SIG-M5 (cell line): ENCODE results near the gene LAYN.

Experiments
- DNase-seq: peaks from one replicate; lab custom pipeline; 2025; lab: John Stamatoyannopoulos, UW

Gene LAYN

GRCh38 chr11:111531136-111531535 lies 9.4 kb upstream of the LAYN start:
- DNase-seq, result no peak

GRCh38 chr11:111531687-111532364 lies 8.7 kb upstream of the LAYN start:
- peak; percentile 69 for DNase-seq

GRCh38 chr11:111532365-111532709 lies 8.2 kb upstream of the LAYN start:
- no peak for DNase-seq

GRCh38 chr11:111535281-111535680 lies 5.2 kb upstream of the LAYN start:
- DNase-seq, result no peak

GRCh38 chr11:111537336-111537860 lies 3.1 kb upstream of the LAYN start:
- no peak for DNase-seq

GRCh38 chr11:111538407-111539114 lies 2.0 kb upstream of the LAYN start:
- DNase-seq, result no peak

- no peak for DNase-seq
Observed at GRCh38 chr11:111539426-111540113, 950 bp upstream of the LAYN start.

- DNase-seq, result no peak
Observed at GRCh38 chr11:111540937-111541253, 375 bp downstream of the LAYN start.

GRCh38 chr11:111541254-111542061 lies 938 bp downstream of the LAYN start:
- no peak for DNase-seq

- DNase-seq, result no peak
Observed at GRCh38 chr11:111542606-111543275, 2.2 kb downstream of the LAYN start.

GRCh38 chr11:111548525-111548924 lies 8.0 kb downstream of the LAYN start:
- no peak for DNase-seq

- no peak for DNase-seq
Observed at GRCh38 chr11:111549196-111549868, 8.8 kb downstream of the LAYN start.

- no peak for DNase-seq
Observed at GRCh38 chr11:111549869-111550203, 9.3 kb downstream of the LAYN start.

- DNase-seq, result no peak
Observed at GRCh38 chr11:111550258-111550657, 9.7 kb downstream of the LAYN start.

- DNase-seq, result no peak
Observed at GRCh38 chr11:111554532-111554931, 14.0 kb downstream of the LAYN start.

GRCh38 chr11:111555255-111555654 lies 14.7 kb downstream of the LAYN start:
- DNase-seq, result no peak

GRCh38 chr11:111557425-111558111 lies 17.0 kb downstream of the LAYN start:
- DNase-seq, result no peak

GRCh38 chr11:111559800-111560464 lies 19.4 kb downstream of the LAYN start:
- DNase-seq, result no peak

GRCh38 chr11:111560800-111561199 lies 20.3 kb downstream of the LAYN start:
- DNase-seq, result no peak

- no peak for DNase-seq
Observed at GRCh38 chr11:111561306-111561705, 20.8 kb downstream of the LAYN start.
